Body of pancreas (tissue), 4 donors: ENCODE results near the gene FTSJ1.

Experiments used
- CTCF ChIP-seq, 7 experiments: fragments of 450-650 bp in 4 of 7; fragments of 200-600 bp in 3 of 7; sonication (generic) in 3 of 7; IDR thresholded peaks; one replicate each; pipeline ENCODE4 v1.5.1; 2016 to 2019; ENCODE audit warnings: antibody characterized with exemption in 7 of 7
- POLR2A ChIP-seq, 3 donors: fragments of 450-650 bp; IDR thresholded peaks; one replicate each; pipeline ENCODE4 v1.6.1; 2016; ENCODE audit warnings: antibody characterized with exemption in 3 of 3, mild to moderate bottlenecking in 2 of 3

GRCh38 chrX:48492293-48492910 lies 16.4 kb downstream of the FTSJ1 start:
- TF ChIP-seq POLR2A (IDR thresholded peaks at IDR 0.05) (no peak), CTCF (IDR thresholded peaks at IDR 0.05) (no peak)
